Lower leg skin (tissue), 4 donors: ENCODE data around the gene CFAP92. TPM values are rescaled to one million over a fixed set of nuclear protein-coding genes. Genes with fewer than 3 reads are reported as not detected.

Experiments used
- DNase-seq, 2 donors: peaks; one replicate each; pipeline ENCODE4 v3.0.0-alpha.2; 2019; ENCODE audit warnings: low spot score in 2 of 2
- H3K4me3 ChIP-seq: fragments of 200-600 bp; sonication (generic); 2 replicates; pipeline ENCODE4 v1.5.1; 2017; ENCODE audit warnings: mild to moderate bottlenecking, low read depth; ENCODE audit not compliant: poor library complexity, severe bottlenecking
- POLR2A ChIP-seq, 2 donors: fragments of 450-650 bp; IDR thresholded peaks; one replicate each; pipeline ENCODE4 v1.6.1; 2016 to 2017; ENCODE audit warnings: antibody characterized with exemption in 2 of 2, mild to moderate bottlenecking in 1 of 2, moderate library complexity in 1 of 2
- WGBS, 2 donors: methylation state at CpG; one replicate each; pipeline ENCODE4 v1.1.5; 2018; 5-methylcytosine and 5-hydroxymethylcytosine counted together
- intact Hi-C: fragments of 100-400 bp; cut with DNase I; formaldehyde crosslinking; loops from one replicate; pipeline ENCODE4 v1.15.0; 2023; ENCODE audit warnings: low total_unique reads
- total RNA-seq, 4 donors: library from RNA; depleted of rRNA; stranded (reverse); fragments of >200 nt; gene quantifications; one replicate each; pipeline ENCODE4 v1.1.0, GENCODE V29; 2016
- TF ChIP-seq, protein P1 (sequence below), 3 donors: fragments of 450-650 bp; IDR thresholded peaks; one replicate each; pipeline ENCODE4 v1.5.1; 2016; ENCODE audit warnings: antibody characterized with exemption in 3 of 3, mild to moderate bottlenecking in 3 of 3, moderate library complexity in 2 of 3

CFAP92 gene
- total RNA-seq, 4 donors from 2014 or later: 0.19 to 0.59 (median 0.25) TPM

DNA sequence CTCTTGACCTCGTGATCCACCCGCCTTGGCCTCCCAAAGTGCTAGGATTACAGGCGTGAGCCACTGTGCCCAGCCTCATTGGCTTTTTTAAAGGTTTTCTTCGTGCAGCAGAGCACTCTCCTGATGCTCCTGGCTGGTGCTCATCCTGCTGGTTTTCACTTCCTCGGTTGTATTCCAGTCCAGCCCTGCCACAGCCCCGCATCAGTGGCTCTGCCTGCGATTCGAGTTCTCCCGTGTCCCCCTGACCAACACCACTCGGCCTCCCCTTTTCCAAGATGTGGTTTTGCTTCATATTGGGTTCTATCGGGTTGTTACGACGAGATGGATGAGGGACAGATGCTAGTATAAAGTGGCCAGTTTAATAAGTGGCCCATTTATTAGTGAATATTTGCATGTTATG lies 35.0 kb upstream of the CFAP92 start:
- H3K4me3 ChIP-seq: no peak overlapping the region
- WGBS, 2 donors: 93 to 94% methylated on average over 13 of the region's 13 CpGs
- TF ChIP-seq, protein P1, sequence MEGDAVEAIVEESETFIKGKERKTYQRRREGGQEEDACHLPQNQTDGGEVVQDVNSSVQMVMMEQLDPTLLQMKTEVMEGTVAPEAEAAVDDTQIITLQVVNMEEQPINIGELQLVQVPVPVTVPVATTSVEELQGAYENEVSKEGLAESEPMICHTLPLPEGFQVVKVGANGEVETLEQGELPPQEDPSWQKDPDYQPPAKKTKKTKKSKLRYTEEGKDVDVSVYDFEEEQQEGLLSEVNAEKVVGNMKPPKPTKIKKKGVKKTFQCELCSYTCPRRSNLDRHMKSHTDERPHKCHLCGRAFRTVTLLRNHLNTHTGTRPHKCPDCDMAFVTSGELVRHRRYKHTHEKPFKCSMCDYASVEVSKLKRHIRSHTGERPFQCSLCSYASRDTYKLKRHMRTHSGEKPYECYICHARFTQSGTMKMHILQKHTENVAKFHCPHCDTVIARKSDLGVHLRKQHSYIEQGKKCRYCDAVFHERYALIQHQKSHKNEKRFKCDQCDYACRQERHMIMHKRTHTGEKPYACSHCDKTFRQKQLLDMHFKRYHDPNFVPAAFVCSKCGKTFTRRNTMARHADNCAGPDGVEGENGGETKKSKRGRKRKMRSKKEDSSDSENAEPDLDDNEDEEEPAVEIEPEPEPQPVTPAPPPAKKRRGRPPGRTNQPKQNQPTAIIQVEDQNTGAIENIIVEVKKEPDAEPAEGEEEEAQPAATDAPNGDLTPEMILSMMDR (IDR thresholded peaks at IDR 0.05): no peak
- no peak for TF ChIP-seq POLR2A (IDR thresholded peaks at IDR 0.05)
- DNase-seq: no peak
- intact Hi-C loops: no loop called here

GRCh38 chr3:129027544-129027880 lies 33.6 kb upstream of the CFAP92 start:
- no peak for TF ChIP-seq POLR2A (IDR thresholded peaks at IDR 0.05)
- TF ChIP-seq, protein P1 (IDR thresholded peaks at IDR 0.05): no peak
- no peak for DNase-seq
- peak overlapping the region; percentile 17 for H3K4me3 ChIP-seq
- WGBS, 2 donors: 74 to 89% methylated on average over 14 to 15 of the region's 15 CpGs
- intact Hi-C loops: no loop called here

GRCh38 chr3:129026728-129027543 lies 33.1 kb upstream of the CFAP92 start:
- WGBS, 2 donors: 5% methylated on average over 27 to 33 of the region's 54 CpGs
- TF ChIP-seq, protein P1 (IDR thresholded peaks at IDR 0.05): no peak
- no peak for TF ChIP-seq POLR2A (IDR thresholded peaks at IDR 0.05)
- H3K4me3 ChIP-seq: peak overlapping the region; percentile 17
- peak; percentile 85 to 96 for DNase-seq
- intact Hi-C loops: no loop called here

DNA sequence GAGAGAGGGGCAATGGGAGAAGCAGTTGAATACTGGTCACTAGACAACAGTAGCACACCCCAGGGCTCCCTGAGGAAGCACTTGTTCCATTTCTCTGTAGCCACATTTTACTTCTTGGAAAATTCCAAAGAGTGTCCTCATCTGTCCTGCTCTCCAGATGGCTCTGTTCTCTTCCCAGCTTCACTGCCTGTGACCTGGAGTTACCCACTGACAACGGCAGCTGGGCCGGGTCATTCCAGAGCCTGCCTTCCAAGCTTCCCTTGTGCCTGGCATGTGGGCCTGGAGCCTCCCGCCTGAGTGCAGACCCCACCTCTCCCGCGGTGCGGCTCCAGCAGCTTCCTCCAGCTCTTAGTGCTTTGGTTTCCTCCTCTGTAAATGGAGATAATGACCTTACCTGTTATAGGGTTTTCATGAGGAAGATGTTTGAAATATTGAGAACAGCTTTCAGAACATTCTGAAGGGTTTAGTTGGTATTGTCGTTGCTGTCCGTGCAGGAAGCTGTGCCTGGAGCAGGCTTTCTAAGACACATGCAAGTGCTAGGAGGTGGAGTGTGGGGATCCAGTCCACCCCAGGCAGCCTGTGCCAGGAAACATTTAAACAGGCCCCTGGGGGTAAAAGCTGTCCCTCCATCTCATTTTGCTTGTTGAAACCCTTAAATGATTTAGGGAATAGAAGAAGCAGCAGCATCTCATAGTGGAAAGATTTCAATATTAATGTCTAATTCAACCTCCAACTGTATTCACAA lies 32.0 kb upstream of the CFAP92 start:
- no peak overlapping the region for H3K4me3 ChIP-seq
- TF ChIP-seq POLR2A (IDR thresholded peaks at IDR 0.05): no peak
- TF ChIP-seq, protein P1 (IDR thresholded peaks at IDR 0.05): no peak
- no peak for DNase-seq
- intact Hi-C loops: no loop called here
- 43 to 55% methylated on average over 8 of the region's 8 CpGs for WGBS, 2 donors

DNA sequence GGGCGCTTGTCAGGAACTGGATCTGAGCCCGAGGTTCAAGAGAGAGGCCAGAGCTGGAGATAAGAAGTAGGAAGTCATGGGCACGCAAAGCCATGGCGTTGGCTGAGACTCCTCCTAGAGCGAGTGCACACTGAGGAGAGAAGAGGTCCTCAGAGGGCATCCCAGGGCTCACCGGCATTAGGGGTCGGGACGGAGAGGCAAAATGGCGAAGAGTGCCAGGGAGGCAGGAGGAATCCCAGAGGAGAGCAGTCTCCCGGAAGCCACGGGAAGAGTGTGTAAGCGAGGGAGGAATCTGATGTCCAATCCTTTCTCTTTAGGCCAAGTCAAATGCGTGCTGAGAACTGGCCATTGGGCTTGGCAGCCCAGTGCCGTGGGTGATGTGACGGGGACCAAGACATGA lies 31.2 kb upstream of the CFAP92 start:
- no peak overlapping the region for H3K4me3 ChIP-seq
- WGBS, 2 donors: 73 to 74% methylated on average over 15 of the region's 15 CpGs
- intact Hi-C loops: no loop called here
- DNase-seq: no peak
- TF ChIP-seq POLR2A (IDR thresholded peaks at IDR 0.05): no peak
- TF ChIP-seq, protein P1 (IDR thresholded peaks at IDR 0.05): no peak
